T-helper 22 cell (primary cell): ENCODE results near the gene TTC13.

ENCODE experiments used
- DNase-seq: peaks from one replicate; pipeline ENCODE4 v3.0.0-alpha.2; 2020; ENCODE audit warnings: low read depth

TTC13 gene

GRCh38 chr1:230868736-230869385, 109.8 kb downstream of the TTC13 start:
- DNase-seq, result no peak

DNA sequence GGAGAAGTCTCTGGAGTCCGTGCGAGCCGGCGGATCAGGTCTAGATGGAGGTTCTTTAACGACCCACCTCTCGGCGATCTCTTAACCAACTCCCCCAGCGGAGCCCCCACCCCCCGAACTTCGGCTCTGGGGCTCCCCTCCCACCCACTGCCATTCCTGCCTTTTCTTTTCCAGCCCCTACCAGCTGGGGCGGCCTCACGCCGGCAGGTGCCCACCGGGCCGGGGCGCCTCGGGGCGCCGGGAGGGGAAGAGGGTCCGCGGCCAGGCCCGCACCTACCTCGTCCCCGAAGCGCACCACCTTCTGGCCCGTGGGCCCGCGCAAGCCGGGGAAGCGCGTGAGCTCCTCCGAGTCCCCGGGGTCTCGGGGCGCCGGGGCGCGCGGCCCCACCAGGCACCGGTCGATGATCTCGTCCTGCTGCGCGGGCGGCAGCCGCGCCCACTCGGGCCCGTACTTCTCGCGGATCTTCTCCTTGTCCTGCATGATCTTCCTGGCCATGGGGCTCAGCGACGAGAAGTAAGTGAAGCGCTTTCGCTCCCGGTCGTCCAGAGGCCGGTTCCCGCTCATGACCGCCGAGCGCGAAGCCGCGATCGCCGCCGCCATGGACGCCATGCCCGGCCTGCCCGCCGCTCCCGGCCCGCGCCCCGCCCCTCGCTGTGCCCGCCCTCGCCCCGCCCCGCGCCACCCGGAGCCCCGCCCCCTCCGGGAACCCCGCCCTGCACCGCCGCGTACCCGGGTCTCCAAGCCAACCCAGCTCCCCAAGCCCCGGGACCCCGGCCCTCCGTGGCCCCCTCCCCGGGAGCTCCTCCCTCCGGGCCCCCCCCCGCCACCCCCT, 110.5 kb downstream of the TTC13 start, which contains the start of gene C1orf198:
C1orf198 (minus strand) TSS at position 619 of the 833 bp plus-strand sequence; CDS start at position 610, 9 bp downstream.
- DNase-seq, result peak; percentile 57

DNA sequence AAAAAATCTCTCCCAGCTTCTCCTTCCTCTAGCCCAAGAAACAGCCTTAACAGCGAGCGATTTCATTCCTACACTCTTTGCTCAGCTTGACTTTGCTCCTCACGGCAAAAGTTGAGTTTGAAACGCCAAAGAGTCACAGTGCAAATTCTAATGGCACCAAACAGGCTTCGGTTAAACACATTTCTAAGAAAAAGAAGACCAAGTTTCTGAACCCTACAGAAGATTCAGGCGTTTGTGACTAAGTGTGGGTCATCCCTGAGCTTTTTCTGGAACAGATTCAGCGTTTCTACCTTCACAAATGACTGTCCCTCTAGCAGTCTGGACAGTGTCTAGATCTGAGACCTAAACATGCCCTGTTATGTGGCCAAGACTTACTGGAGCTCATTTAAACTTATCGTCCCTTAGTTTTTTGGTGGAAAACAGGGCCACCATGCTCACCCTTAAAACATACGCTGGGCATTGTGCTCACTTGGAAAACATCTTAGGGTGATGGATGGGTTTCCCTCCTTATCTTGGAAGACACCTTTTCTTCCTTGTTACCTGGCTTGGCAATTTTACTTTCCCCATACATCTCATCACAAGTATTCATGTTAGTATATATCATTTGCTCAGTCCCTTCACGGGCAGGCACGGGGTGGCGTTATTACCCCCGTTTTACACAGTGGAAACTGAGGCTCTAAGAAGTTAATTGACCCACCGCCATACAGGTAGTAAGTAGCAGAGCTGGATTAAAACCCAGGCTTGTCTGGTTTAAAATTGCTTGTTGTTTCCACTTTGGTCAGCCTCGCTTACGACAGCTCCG, 111.4 kb downstream of the TTC13 start:
- no peak for DNase-seq

GRCh38 chr1:230866171-230867070, 112.2 kb downstream of the TTC13 start:
- no peak for DNase-seq

- no peak for DNase-seq
These were observed 113.4 kb downstream of the TTC13 start for GRCh38 chr1:230865062-230865817.

DNA sequence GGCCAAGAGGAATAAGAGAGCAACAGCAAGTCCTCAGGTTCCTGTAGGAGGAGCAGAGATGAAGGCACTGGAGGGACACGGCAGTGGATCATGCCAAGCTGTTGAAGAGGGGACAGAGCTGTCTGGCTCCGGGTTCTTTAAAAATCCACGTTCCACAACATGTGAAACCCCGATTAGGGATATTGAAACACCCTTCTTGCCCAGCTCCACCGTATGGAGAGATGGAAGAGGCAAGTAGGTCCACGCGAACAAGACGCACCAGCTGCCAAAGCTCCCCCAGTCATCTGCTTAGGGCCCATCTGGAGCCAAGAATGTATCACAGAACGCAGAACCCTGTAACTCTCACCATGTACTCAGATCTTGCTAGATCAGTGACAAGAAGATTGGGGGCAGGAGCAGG, 114.2 kb downstream of the TTC13 start:
- no peak for DNase-seq

GRCh38 chr1:230863449-230863848, 115.2 kb downstream of the TTC13 start:
- no peak for DNase-seq

GRCh38 chr1:230861970-230862595, 116.6 kb downstream of the TTC13 start:
- DNase-seq, result no peak

DNA sequence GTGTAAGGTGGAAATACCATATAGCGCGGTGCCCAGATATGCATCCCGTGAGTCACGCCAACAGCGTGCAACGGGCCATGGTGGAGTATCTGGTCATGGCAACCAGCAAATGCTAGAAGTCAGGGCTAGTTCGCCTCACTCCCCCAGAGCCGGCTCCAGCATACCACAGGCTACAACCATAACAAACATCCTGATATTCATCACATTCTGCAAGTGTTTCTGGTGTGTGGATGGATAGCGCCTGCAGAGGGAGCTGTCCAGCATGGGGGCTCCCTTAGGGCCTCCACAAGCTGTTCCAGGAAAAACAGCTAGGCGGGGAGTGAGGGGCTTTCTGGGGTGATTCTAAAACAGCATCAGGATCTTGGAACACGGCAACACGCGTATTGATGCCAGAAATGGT, 117.2 kb downstream of the TTC13 start:
- DNase-seq, result no peak

DNA sequence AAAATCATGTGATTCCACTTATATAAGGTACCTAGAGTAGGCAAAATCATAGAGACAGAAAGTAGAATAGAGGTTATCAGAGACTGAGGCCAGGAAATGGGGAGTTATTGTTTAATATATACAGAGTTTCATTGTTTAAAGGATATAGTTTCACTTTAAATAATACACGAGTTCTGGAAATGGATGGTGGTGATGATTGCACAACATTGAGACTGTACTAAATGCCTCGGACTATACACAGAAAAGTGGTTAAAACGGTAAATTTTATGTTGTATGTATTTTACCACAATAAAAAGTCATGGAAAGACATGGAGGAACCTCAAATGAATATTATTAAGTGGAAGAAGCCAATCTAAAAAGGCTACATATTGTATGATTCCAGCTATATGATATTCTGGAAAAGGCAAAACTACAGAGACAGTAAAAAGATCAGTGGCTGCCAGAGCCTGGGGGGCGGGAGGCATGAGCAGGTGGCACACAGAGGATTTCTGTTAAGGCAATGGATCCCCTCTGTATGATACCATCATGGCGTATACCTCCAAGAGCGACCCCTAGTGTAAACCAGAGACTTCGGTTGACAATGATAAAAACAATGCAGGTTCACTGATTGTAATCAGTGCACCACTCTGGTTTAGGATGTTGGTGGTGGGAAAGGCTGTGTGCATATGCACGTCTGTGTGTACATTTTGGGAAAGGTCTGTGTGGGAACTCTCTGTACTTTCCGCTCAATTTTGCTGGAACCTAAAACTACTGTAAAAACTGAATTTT, 117.9 kb downstream of the TTC13 start:
- DNase-seq, result no peak

DNA sequence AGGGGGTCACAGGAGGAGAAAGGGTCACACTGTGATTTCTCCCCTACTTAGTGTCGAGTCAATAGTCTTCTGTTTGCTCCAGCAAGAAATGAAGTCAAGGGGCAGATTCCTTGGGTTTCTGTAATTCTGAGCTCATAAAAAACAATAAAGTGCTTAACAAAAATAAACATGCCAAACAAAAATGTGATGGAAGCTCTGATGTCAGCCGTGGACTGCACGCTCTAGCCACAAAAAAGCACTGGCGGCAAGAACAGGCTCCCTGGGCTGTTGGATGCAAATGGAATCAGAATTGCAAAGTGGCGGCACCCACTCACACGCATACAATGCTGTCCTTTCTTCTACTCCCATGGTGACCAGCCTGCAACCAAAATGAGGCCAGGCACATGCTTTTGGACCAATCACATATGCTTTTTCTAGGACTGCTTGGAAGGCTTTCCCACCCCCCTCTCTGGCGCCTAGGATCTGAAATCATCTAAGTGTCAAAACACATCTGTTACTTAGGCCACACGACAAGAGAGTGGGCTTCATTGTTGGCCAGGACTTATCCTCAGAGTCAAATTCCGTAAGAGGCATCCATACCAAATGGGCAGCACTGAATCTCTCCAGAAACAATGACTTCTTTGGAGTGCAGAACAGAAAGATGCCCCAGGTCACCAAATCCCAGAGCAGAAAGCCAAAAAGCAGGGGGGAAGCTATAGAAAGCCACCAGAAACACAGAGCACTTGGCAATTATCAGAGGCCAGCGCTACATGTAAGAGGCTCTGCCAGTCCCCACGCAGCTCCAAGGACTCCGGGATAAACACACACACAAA, 119.5 kb downstream of the TTC13 start:
- no peak for DNase-seq

DNA sequence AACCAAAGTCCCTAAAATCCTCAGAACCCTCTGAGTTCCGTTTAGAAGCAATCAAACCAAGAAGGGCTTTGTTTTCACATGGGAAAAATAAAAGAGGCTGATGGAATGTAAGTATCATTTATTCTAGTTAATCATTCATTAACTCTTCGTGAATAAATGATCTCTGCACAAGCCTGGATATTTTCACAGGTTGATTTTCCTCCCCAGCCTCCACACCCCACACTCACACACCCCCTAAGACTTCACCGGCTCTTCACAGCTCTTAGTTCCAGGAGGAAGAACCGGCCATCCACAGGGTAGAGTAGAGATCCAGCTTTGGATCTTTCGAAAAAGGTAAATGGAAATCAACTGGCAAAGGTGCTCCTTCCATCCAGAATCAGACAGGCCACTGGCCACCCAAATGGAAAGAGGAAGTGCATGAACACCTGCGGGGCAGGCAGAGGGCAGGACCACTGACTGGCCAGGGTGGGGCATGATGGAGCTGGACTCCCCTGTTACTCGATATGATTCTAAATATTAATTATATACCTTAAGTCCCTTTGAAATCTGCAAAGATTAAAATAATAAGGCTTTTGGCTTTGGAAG, 120.3 kb downstream of the TTC13 start:
- no peak for DNase-seq

DNA sequence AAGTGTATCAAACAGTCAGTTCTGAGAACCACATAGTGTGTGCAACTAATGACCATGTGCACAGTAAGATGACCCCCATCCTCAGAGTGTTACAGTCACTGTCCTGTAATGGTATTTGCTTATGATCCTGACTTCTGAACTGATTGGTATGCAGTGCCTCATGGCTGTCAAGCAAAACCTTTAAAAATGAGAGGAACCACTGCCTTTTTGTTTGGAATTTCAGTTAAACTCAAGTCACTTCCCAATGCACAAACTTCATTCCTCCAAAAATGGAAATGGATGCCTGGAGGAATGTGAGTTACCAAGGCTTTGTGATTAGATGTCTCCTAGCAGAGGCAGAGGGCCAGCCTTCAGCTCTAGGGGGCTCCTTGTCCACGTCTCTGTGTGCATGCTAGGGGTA, 120.8 kb downstream of the TTC13 start:
- DNase-seq, result no peak

DNA sequence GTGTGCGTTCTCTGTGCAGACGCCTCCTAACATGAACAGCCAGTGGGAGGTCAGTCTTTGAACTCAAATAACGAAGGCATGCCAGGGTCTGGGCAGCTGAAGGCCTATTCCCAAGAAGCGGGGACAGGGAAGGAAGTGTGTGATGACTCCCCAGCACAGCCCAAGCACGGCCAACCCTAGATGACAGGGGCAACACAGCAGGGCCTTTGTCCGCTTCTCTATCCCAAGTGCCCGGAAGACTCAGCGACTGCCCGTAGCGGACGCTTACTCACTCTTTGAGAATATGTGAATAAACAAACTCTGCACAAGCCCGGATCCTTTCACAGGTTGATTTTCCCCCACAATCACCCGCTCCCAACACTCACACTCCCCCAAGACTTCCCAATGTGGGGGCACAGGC, 121.6 kb downstream of the TTC13 start:
- DNase-seq, result no peak
